ENCODE results near the gene SIM2.

The SIM2 gene

DNA sequence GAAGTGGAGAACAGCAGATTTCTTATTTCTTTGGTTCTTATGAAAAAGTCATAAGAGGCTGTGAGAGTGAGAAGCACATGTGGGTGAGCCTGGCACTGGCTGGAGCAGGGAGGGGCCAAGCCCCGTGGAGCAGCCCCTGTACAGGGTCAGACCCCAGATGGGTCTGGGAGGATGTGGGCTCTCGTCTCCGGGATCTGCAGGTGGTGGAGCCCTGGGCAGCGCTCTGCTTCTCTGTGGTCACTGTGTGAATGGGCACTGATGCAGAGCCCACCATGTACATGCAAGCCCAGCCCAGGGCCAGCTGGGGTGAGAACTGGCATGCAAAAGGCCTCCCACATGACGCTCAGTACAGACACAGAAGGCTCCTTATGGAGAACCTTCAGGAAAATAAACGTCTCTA is 67.6 kb downstream of the SIM2 start:
- DNase-seq (ENCODE audit: low read depth in 2 of 2), result no peak

DNA sequence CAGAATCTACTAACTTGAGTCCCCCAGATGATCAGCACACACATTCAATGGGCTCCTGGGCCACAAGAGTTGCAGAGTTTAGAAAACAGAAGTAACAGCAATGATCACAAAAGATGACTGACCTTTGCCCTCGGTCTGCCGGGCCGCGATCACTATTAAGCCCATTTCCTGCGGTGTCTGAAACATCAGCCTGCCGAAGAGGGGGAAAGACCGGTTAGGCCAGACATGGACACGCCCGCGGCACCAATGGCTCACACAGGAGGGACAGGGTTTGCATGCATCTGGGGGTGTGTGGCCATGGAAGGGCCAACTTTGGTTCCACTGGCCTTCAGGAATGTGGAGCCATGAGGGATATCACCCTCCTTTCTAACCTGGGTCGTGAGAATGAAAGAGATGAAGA is 68.2 kb downstream of the SIM2 start:
- no peak for DNase-seq (ENCODE audit: low read depth in 2 of 2)

GRCh38 chr21:36768496-36768895 is 69.6 kb downstream of the SIM2 start:
- DNase-seq (ENCODE audit: low read depth in 2 of 2), result no peak

GRCh38 chr21:36769051-36769839 is 70.3 kb downstream of the SIM2 start:
- DNase-seq (ENCODE audit: low read depth in 2 of 2), result no peak

DNA sequence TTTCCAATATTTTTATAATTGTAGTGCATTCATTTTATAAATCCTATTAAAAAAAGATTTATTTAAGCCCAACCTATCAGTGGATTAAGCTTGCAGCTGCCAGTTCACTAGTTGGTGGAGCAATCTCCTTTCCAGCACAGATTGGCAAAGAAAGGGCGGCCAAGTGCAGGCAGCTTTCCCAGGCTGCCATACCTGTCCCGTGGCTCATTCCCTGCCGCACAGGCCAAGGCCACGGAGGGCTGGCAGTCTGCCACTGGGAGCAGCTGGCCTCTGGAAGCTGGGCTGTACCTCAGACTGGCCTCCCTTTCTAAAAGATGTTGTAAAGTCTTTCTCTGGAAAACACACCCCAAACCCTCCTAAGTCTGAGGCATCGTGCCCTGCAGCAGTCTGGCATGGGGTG is 74.2 kb downstream of the SIM2 start:
- DNase-seq (ENCODE audit: low read depth in 2 of 2), result no peak

- no peak for DNase-seq (ENCODE audit: low read depth in 2 of 2)
Measured at GRCh38 chr21:36773995-36774394, 75.1 kb downstream of the SIM2 start.

- no peak for DNase-seq (ENCODE audit: low read depth in 2 of 2)
Measured at GRCh38 chr21:36776981-36777617, 78.2 kb downstream of the SIM2 start.

DNA sequence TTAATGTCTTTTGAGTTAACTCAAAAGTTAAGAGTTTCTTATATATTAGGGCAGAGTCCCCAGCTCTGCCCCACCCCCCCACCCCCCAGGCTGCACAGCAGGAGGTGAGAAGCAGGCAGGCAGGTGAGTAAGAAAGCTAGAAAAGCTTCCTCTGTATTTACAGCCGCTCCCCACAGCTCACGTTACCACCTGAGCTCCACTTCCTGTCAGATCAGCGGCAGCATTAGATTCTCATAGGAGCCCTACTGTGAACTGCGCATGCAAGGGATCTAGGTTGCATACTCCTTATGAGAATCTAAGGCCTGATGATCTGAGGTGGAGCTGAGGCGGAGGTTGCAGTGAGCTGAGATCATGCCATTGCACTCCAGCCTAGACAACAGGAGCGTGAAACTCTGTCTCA is 81.9 kb downstream of the SIM2 start:
- DNase-seq (ENCODE audit: low read depth in 2 of 2), result no peak

DNA sequence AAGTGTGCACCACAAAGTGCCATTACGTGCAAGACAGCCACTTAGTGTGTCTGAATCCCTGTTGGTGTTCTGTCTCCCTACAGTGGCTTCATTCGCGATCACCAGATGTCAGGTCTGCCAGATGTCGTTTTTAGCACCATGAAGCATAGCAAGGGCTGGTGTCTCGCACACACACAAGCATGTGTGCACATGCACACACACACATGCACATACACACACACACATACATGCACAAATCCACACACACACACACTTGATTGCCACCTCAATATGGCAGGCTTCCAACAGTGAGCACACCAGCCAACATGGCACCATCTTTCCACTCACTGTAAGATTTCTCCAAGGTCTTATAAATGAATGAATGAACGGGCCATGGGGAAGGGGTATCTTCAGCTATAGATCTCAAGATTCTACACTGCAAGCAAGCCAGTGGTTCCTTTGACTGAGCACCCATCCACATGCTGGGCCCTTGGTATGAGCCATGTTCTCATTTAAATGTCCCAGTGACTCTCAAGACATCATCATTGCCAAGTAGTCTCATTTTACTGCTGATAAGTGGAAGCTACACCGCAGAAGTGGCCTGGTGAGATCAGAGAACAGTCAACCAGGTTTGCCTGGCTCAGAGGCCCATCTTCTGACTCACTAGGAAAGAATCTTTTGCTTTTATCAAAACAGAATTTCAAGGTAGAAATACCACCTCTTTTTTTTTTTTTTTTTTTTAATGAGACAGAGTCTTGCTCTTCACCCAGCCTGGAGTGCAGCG is 84.9 kb downstream of the SIM2 start:
- no peak for DNase-seq (ENCODE audit: low read depth in 2 of 2)

DNA sequence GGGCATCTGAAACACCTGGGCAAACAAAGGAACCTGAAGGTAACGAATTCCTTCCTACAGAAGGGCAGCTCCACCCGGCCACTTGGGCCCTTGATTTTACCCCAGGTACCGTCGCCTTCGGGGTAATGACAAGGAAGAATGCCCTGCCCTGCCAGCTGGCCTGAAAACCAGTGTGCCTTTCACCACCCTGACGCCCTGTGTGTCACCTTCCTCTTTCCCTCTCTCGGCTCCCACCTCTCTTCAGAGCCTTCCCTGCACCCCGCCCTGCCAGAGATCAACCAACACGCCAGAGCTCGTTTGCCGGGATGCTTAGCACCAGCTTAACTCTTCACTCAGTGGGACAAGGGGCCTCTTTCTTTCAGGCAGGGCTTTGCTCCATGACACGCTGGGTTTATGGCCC is 86.0 kb downstream of the SIM2 start:
- no peak for DNase-seq (ENCODE audit: low read depth in 2 of 2)

GRCh38 chr21:36785615-36786014 is 86.7 kb downstream of the SIM2 start:
- DNase-seq (ENCODE audit: low read depth in 2 of 2), result no peak

DNA sequence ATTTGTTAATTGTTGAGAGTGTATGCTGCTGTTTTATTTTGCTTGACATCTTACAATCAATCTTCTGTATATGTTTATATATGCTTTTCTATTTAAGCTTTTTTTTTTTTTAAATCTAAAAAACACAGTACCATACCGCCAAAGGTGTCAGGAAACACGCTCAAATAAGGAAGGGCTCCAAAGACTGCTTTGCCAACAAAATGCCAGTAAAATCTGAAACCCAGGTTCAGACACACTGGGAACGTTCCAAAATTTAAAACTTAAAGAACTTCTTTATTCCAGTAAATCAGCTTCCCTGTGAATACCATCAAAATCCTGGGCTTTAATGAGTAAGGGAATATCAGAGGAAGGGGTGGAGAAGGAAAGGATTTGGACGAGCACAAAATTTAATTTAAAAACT is 87.3 kb downstream of the SIM2 start:
- DNase-seq (ENCODE audit: low read depth in 2 of 2), result no peak

DNA sequence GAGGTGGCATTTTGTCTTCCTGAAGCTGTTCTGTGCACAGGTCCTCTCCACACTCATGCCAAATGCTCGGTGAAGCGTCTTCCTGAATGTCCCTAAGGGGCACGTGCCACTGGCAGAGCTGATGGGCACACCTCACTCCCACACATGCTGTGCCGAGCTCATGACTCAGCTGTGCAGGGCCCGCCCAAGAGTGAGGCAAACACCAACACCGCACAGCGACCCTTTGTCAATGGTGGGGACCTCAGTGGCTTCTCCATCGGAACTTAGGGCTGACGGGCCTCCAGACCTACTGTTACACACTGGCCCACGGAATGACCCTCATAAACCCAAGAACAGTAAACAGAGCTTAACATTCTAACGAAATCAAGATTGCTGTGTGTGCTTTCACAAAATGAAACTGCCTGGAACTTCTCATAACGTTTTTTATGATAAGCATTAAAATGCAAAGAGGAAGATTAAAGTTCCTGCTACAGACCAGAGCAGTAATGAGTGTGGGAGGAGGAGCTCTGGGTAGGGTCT is 89.3 kb downstream of the SIM2 start:
- no peak for DNase-seq (ENCODE audit: low read depth in 2 of 2)

GRCh38 chr21:36790616-36791015 is 91.7 kb downstream of the SIM2 start:
- no peak for DNase-seq (ENCODE audit: low read depth in 2 of 2)

GRCh38 chr21:36791180-36791579 is 92.3 kb downstream of the SIM2 start:
- no peak for DNase-seq (ENCODE audit: low read depth in 2 of 2)

GRCh38 chr21:36791695-36792470 is 93.0 kb downstream of the SIM2 start:
- DNase-seq (ENCODE audit: low read depth in 2 of 2), result no peak

GRCh38 chr21:36792505-36792967 is 93.6 kb downstream of the SIM2 start:
- no peak for DNase-seq (ENCODE audit: low read depth in 2 of 2)

GRCh38 chr21:36796070-36796469 is 97.2 kb downstream of the SIM2 start:
- no peak for DNase-seq (ENCODE audit: low read depth in 2 of 2)

DNA sequence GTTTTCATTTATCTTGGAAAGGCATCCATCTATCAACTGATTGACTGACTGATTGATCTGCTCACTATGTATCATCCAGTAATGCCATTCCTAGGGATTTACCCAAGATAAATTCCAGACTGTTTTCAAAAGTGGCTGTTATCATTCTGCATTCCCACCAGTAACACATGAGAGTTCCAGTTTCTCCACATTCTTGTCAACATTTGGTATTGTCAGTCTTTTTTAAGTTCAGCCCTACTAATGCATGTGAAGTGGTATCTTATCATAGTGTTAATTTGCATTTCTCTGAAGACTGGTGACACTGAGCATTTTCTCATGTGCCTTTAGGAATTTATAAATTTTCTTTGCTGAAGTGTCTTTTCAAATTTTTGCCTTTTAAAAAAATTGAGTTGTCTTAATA is 99.6 kb downstream of the SIM2 start:
- no peak for DNase-seq (ENCODE audit: low read depth in 2 of 2)
